ENCODE data around the gene ERGIC1.

The ERGIC1 gene

GRCh38 chr5:172999372-172999973 is 165.4 kb downstream of the ERGIC1 start:
- no peak overlapping the region for H3K4me3 ChIP-seq (ENCODE audit: low read length)
- peaks cover 17% of the 10 kb centered on the region for H3K36me3 ChIP-seq (ENCODE audit: control insufficient read depth, low read depth, low read length)
- no peaks in the 10 kb centered on the region for H3K27me3 ChIP-seq (ENCODE audit: control insufficient read depth, insufficient read depth, low read length)
- H3K4me1 ChIP-seq (ENCODE audit: control insufficient read depth, low read depth, low read length), result no peaks in the 10 kb centered on the region
- H3K9ac ChIP-seq (ENCODE audit: low read length), result no peak overlapping the region
- no peaks in the 10 kb centered on the region for H3K9me3 ChIP-seq (ENCODE audit: control insufficient read depth, low read depth, low read length)
- H3K27ac ChIP-seq (ENCODE audit: low read length), result no peak overlapping the region

GRCh38 chr5:172999974-173000373 is 165.9 kb downstream of the ERGIC1 start:
- no peaks in the 10 kb centered on the region for H3K27me3 ChIP-seq (ENCODE audit: control insufficient read depth, insufficient read depth, low read length)
- H3K4me1 ChIP-seq (ENCODE audit: control insufficient read depth, low read depth, low read length), result no peaks in the 10 kb centered on the region
- H3K4me3 ChIP-seq (ENCODE audit: low read length), result no peak overlapping the region
- H3K9ac ChIP-seq (ENCODE audit: low read length), result no peak overlapping the region
- peaks cover 13% of the 10 kb centered on the region for H3K36me3 ChIP-seq (ENCODE audit: control insufficient read depth, low read depth, low read length)
- H3K27ac ChIP-seq (ENCODE audit: low read length), result no peak overlapping the region
- H3K9me3 ChIP-seq (ENCODE audit: control insufficient read depth, low read depth, low read length), result no peaks in the 10 kb centered on the region

GRCh38 chr5:173001229-173001841 is 167.3 kb downstream of the ERGIC1 start:
- Histone ChIP-seq H3K27ac (ENCODE audit: low read length) (no peak overlapping the region), H3K4me1 (ENCODE audit: control insufficient read depth, low read depth, low read length) (no peaks in the 10 kb centered on the region), H3K9ac (ENCODE audit: low read length) (no peak overlapping the region), H3K27me3 (ENCODE audit: control insufficient read depth, insufficient read depth, low read length) (no peaks in the 10 kb centered on the region), H3K36me3 (ENCODE audit: control insufficient read depth, low read depth, low read length) (peaks cover 4% of the 10 kb centered on the region), H3K4me3 (ENCODE audit: low read length) (no peak overlapping the region), H3K9me3 (ENCODE audit: control insufficient read depth, low read depth, low read length) (no peaks in the 10 kb centered on the region)
